GM23248 (cell line): ENCODE data around the gene FHAD1. TPM values are rescaled to one million over a fixed set of nuclear protein-coding genes. Genes with fewer than 3 reads are reported as not detected.

Experiments used
- DNase-seq: peaks from one replicate; pipeline ENCODE4 v3.0.0-alpha.2; 2015
- H2AFZ ChIP-seq: fragments of 200-600 bp; sonication (generic); 2 replicates; pipeline ENCODE4 v1.6.1; 2016; ENCODE audit warnings: antibody characterized with exemption
- H3F3A ChIP-seq: fragments of 200-600 bp; sonication (generic); 2 replicates; pipeline ENCODE4 v1.6.1; 2016; ENCODE audit warnings: mild to moderate bottlenecking, antibody characterized with exemption, mixed run types; ENCODE audit not compliant: insufficient read depth
- H3K27ac ChIP-seq: fragments of 200-600 bp; sonication (generic); 2 replicates; pipeline ENCODE4 v1.5.1; 2016; ENCODE audit warnings: mild to moderate bottlenecking
- H3K27me3 ChIP-seq: fragments of 200-600 bp; sonication (generic); replicated peaks from 2 replicates; pipeline ENCODE4 v1.6.1; 2016; ENCODE audit warnings: mild to moderate bottlenecking; ENCODE audit not compliant: insufficient read depth
- H3K36me3 ChIP-seq: fragments of 200-600 bp; sonication (generic); 2 replicates; pipeline ENCODE4 v1.6.1; 2016; ENCODE audit warnings: low read depth, mild to moderate bottlenecking
- H3K4me1 ChIP-seq: fragments of 200-600 bp; sonication (generic); 2 replicates; pipeline ENCODE4 v1.6.1; 2016; ENCODE audit warnings: mild to moderate bottlenecking; ENCODE audit not compliant: insufficient read depth
- H3K4me2 ChIP-seq: fragments of 200-600 bp; sonication (generic); one replicate; pipeline ENCODE4 v1.6.1; 2016; ENCODE audit warnings: mild to moderate bottlenecking; ENCODE audit not compliant: unreplicated experiment
- H3K4me3 ChIP-seq: fragments of 200-600 bp; sonication (generic); 2 replicates; pipeline ENCODE4 v1.5.1; 2016; ENCODE audit warnings: mild to moderate bottlenecking
- H3K79me2 ChIP-seq: fragments of 200-600 bp; sonication (generic); 2 replicates; pipeline ENCODE4 v1.6.1; 2016; ENCODE audit warnings: mild to moderate bottlenecking; ENCODE audit not compliant: insufficient read depth
- H3K9ac ChIP-seq: fragments of 200-600 bp; sonication (generic); 2 replicates; pipeline ENCODE4 v1.6.1; 2016; ENCODE audit warnings: mild to moderate bottlenecking
- H3K9me2 ChIP-seq: fragments of 200-600 bp; sonication (generic); 2 replicates; pipeline ENCODE4 v1.6.1; 2016; ENCODE audit warnings: mixed run types, mild to moderate bottlenecking, moderate library complexity; ENCODE audit not compliant: insufficient read depth
- H3K9me3 ChIP-seq: fragments of 200-600 bp; sonication (generic); one replicate; pipeline ENCODE4 v1.6.1; 2017; ENCODE audit warnings: low read depth
- H4K20me1 ChIP-seq: fragments of 200-600 bp; sonication (generic); 2 replicates; pipeline ENCODE4 v1.6.0; 2016; ENCODE audit not compliant: insufficient read depth
- EZH2 ChIP-seq: fragments of 200-600 bp; sonication (generic); IDR thresholded peaks from 2 replicates; pipeline ENCODE4 v1.6.1; 2018; ENCODE audit warnings: antibody characterized with exemption, mild to moderate bottlenecking; ENCODE audit not compliant: insufficient read depth, poor library complexity, severe bottlenecking
- EZH2phosphoT487 ChIP-seq: fragments of 200-600 bp; sonication (generic); IDR thresholded peaks from 2 replicates; pipeline ENCODE4 v1.6.1; 2018; ENCODE audit warnings: antibody characterized with exemption, moderate library complexity, mild to moderate bottlenecking, low read depth; ENCODE audit not compliant: insufficient read depth
- WGBS, 2 experiments: methylation state at CpG; one replicate each; pipeline ENCODE4 v1.1.6; 2015 to 2017; ENCODE audit warnings: low lambda C conversion rate in 2 of 2, low coverage in 1 of 2; ENCODE audit errors: missing lambda C conversion rate in 2 of 2; 5-methylcytosine and 5-hydroxymethylcytosine counted together
- in situ Hi-C: fragments of 300-500 bp; cut with MboI; formaldehyde crosslinking; loops from 2 replicates; pipeline ENCODE4 v1.15.0; 2020
- polyA plus RNA-seq: library from polyadenylated mRNA; unstranded; fragments of >200 nt; fragmentation: Nextera tagmentation; extraction: Ambion mirVana; gene quantifications from 2 replicates; pipeline ENCODE4 v1.2.1, GENCODE V29; 2016
- total RNA-seq: library from RNA; depleted of rRNA; stranded (reverse); fragments of >200 nt; shearing (Covaris generic); gene quantifications from 2 replicates; pipeline ENCODE4 v1.2.3, GENCODE V29; 2014

Gene FHAD1
- total and polyA plus RNA-seq, 2 experiments from 2014 or later: 0.24 TPM; not detected in 1

- no peaks in the 10 kb centered on the region for H3K79me2 ChIP-seq
- no peak for DNase-seq
- H3K4me2 ChIP-seq: no peak overlapping the region
- no peak overlapping the region for H3K9ac ChIP-seq
- no peaks in the 10 kb centered on the region for H3F3A ChIP-seq
- no peak overlapping the region for H3K4me3 ChIP-seq
- 14 to 25% methylated on average over 2 to 4 of the region's 4 CpGs for WGBS, 2 experiments
- H3K9me3 ChIP-seq: no peaks in the 10 kb centered on the region
- no peaks in the 10 kb centered on the region for H3K9me2 ChIP-seq
- H3K36me3 ChIP-seq: no peaks in the 10 kb centered on the region
- H3K4me1 ChIP-seq: no peaks in the 10 kb centered on the region
- TF ChIP-seq EZH2 (no peak), EZH2phosphoT487 (no peak)
- H3K27me3 ChIP-seq: no peaks in the 10 kb centered on the region
- H2AFZ ChIP-seq: no peak overlapping the region
- in situ Hi-C loops: no loop called here
- H4K20me1 ChIP-seq: no peaks in the 10 kb centered on the region
- H3K27ac ChIP-seq: no peak overlapping the region
Observed at GRCh38 chr1:15224974-15225373, 22.0 kb upstream of the FHAD1 start.

- Histone ChIP-seq H2AFZ (no peak overlapping the region), H3K9me3 (no peaks in the 10 kb centered on the region), H3K9me2 (no peaks in the 10 kb centered on the region), H3K27ac (no peak overlapping the region), H3K79me2 (no peaks in the 10 kb centered on the region), H3K9ac (no peak overlapping the region), H4K20me1 (no peaks in the 10 kb centered on the region), H3K36me3 (no peaks in the 10 kb centered on the region), H3K4me3 (no peak overlapping the region), H3K27me3 (no peaks in the 10 kb centered on the region), H3K4me2 (no peak overlapping the region), H3K4me1 (no peaks in the 10 kb centered on the region), H3F3A (no peaks in the 10 kb centered on the region)
- in situ Hi-C loops: no loop called here
- 6 to 10% methylated on average over 4 of the region's 4 CpGs for WGBS, 2 experiments
- no peak for TF ChIP-seq EZH2
- no peak for TF ChIP-seq EZH2phosphoT487
- DNase-seq: no peak
Observed at GRCh38 chr1:15225461-15225860, 21.6 kb upstream of the FHAD1 start.

- H4K20me1 ChIP-seq: no peaks in the 10 kb centered on the region
- H3K27ac ChIP-seq: no peak overlapping the region
Observed at GRCh38 chr1:15226388-15227255, 20.4 kb upstream of the FHAD1 start.

GRCh38 chr1:15229707-15230131 lies 17.3 kb upstream of the FHAD1 start:
- Histone ChIP-seq H3K4me1 (no peaks in the 10 kb centered on the region), H3K9ac (no peak overlapping the region), H4K20me1 (no peaks in the 10 kb centered on the region), H3K9me2 (no peaks in the 10 kb centered on the region), H3K27ac (no peak overlapping the region), H3K9me3 (no peaks in the 10 kb centered on the region), H3K27me3 (0 out of 2 replicates have a peak, but pooled peaks cover 9% of the 10 kb centered on the region), H3K36me3 (no peaks in the 10 kb centered on the region), H3K79me2 (no peaks in the 10 kb centered on the region), H3K4me3 (no peak overlapping the region), H3K4me2 (no peak overlapping the region), H3F3A (no peaks in the 10 kb centered on the region), H2AFZ (no peak overlapping the region)
- no peak for TF ChIP-seq EZH2phosphoT487
- no peak for TF ChIP-seq EZH2
- no peak for DNase-seq
- 70 to 80% methylated on average over 4 of the region's 4 CpGs for WGBS, 2 experiments
- in situ Hi-C loops: no loop called here

More at GRCh38 chr1:15226388-15227255, 20.4 kb upstream of the FHAD1 start:
- Histone ChIP-seq H3K9ac (no peak overlapping the region), H3K36me3 (no peaks in the 10 kb centered on the region), H3K4me3 (no peak overlapping the region), H3K4me2 (no peak overlapping the region), H3K9me2 (no peaks in the 10 kb centered on the region), H3F3A (no peaks in the 10 kb centered on the region), H3K79me2 (no peaks in the 10 kb centered on the region), H3K4me1 (no peaks in the 10 kb centered on the region), H3K9me3 (no peaks in the 10 kb centered on the region), H2AFZ (no peak overlapping the region), H3K27me3 (no peaks in the 10 kb centered on the region)
- no peak for DNase-seq
- no peak for TF ChIP-seq EZH2
- no peak for TF ChIP-seq EZH2phosphoT487
- WGBS, 2 experiments: 81 to 82% methylated on average over 17 of the region's 17 CpGs
- in situ Hi-C loops: no loop called here
